Occipital lobe (tissue), 2 donors: ENCODE measurements around the gene CCDC175. TPM values are rescaled to one million over a fixed set of nuclear protein-coding genes. Genes with fewer than 3 reads are reported as not detected.

Source experiments
- DNase-seq: peaks from one replicate; lab custom pipeline; 2025; lab: John Stamatoyannopoulos, UW
- total RNA-seq: library from RNA; depleted of rRNA; stranded (reverse); fragments of >200 nt; gene quantifications from one replicate; pipeline ENCODE4 v1.2.3, GENCODE V29; 2014

The CCDC175 gene
- total RNA-seq, 1 donor from 2014 or later, result 3.3 TPM

GRCh38 chr14:59540852-59541251, 35.8 kb downstream of the CCDC175 start:
- DNase-seq, result no peak

GRCh38 chr14:59538936-59539335, 37.7 kb downstream of the CCDC175 start:
- no peak for DNase-seq

- DNase-seq, result no peak
Observed at GRCh38 chr14:59537476-59537875, 39.1 kb downstream of the CCDC175 start.

GRCh38 chr14:59534361-59534987, 42.1 kb downstream of the CCDC175 start:
- DNase-seq, result no peak

GRCh38 chr14:59532419-59532818, 44.2 kb downstream of the CCDC175 start:
- no peak for DNase-seq

GRCh38 chr14:59530349-59530748, 46.3 kb downstream of the CCDC175 start:
- no peak for DNase-seq

- DNase-seq, result no peak
Observed at GRCh38 chr14:59529189-59529588, 47.4 kb downstream of the CCDC175 start.

- DNase-seq, result no peak
Observed at GRCh38 chr14:59520224-59520623, 56.4 kb downstream of the CCDC175 start.

GRCh38 chr14:59511916-59512575, 64.6 kb downstream of the CCDC175 start:
- DNase-seq, result no peak

- DNase-seq, result no peak
Observed at GRCh38 chr14:59510966-59511365, 65.6 kb downstream of the CCDC175 start.

- no peak for DNase-seq
Observed at GRCh38 chr14:59510001-59510400, 66.6 kb downstream of the CCDC175 start.

GRCh38 chr14:59509101-59509500, 67.5 kb downstream of the CCDC175 start:
- DNase-seq, result no peak

- DNase-seq, result no peak
Observed at GRCh38 chr14:59507752-59508103, 68.9 kb downstream of the CCDC175 start.

- peak; percentile 15 for DNase-seq
Observed at GRCh38 chr14:59507063-59507751, 69.4 kb downstream of the CCDC175 start.

GRCh38 chr14:59503256-59503655, 73.4 kb downstream of the CCDC175 start:
- no peak for DNase-seq

- no peak for DNase-seq
Observed at GRCh38 chr14:59500732-59501131, 75.9 kb downstream of the CCDC175 start.

GRCh38 chr14:59492384-59492783, 84.2 kb downstream of the CCDC175 start:
- DNase-seq, result no peak

GRCh38 chr14:59490756-59491155, 85.9 kb downstream of the CCDC175 start:
- DNase-seq, result no peak

GRCh38 chr14:59484639-59485175, 91.9 kb downstream of the CCDC175 start:
- no peak for DNase-seq

- DNase-seq, result peak; percentile 87
Observed at GRCh38 chr14:59483819-59484638, 92.6 kb downstream of the CCDC175 start, which contains the start of the genes JKAMP and L3HYPDH. TSS of gene JKAMP (plus strand) at chr14:59484517. CDS start at chr14:59484590, 73 bp downstream. TSS of gene L3HYPDH (minus strand) at chr14:59484408. CDS start at chr14:59484316, 92 bp downstream.

- DNase-seq, result peak; percentile 34
Observed at GRCh38 chr14:59483363-59483762, 93.2 kb downstream of the CCDC175 start.
